ENCODE data around the gene FBXL15. TPM values are rescaled to one million over a fixed set of nuclear protein-coding genes. Genes with fewer than 3 reads are reported as not detected.

FBXL15 gene
- total and polyA plus RNA-seq, 2 donors (not counting 3 experiments of a cell fraction or from before 2014, with no cell fraction given), result 9.9 to 15.3 TPM

DNA sequence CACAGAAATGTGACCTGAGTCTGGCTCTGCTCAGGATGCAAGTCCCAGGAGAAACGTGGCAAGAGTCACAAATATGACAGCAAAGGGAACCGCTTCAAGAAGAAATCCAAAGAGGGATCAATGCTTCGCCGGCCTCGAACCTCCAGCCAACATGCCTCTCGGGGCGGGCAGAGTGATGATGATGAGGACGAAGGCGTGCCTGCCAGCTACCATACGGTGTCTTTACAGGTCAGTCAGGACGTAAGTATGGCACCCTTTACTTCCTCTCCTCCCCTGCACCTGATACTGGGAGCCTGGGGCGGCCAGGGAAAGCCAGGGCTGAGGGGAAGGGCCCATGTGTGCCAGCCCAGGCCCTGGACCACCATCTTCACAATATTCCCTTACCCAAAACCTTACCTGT, 43.7 kb upstream of the FBXL15 start:
- H3K79me2 ChIP-seq (ENCODE audit: control insufficient read depth, insufficient read depth, low read length), result no peaks in the 10 kb centered on the region
- intact Hi-C loops (cut with micrococcal nuclease), result no loop called here
- TF ChIP-seq EZH2 (IDR thresholded peaks at IDR 0.05; ENCODE audit: borderline replicate concordance, low read depth, low read length, severe bottlenecking), result no peak
- TF ChIP-seq JUN (IDR thresholded peaks at IDR 0.05; ENCODE audit: borderline replicate concordance, insufficient read depth, insufficient read length, low read depth), result no peak
- TF ChIP-seq FOS (IDR thresholded peaks at IDR 0.05; ENCODE audit: borderline replicate concordance, insufficient read depth, low read length), result no peak
- ChIA-PET POLR2A (no interaction called here), CTCF (no interaction called here)
- no peaks in the 10 kb centered on the region for H3K27me3 ChIP-seq (ENCODE audit: control insufficient read depth in 2 of 2, insufficient read depth in 2 of 2, low read length in 2 of 2)
- FAIRE-seq (no peak), DNase-seq (ENCODE audit: low read depth, low spot score) (no peak)
- no peak overlapping the region for H3K9ac ChIP-seq (replicated peaks; ENCODE audit: extremely low read depth, insufficient read depth, low read length)
- no peak overlapping the region for H3K4me2 ChIP-seq (ENCODE audit: insufficient read depth, low read length)
- peaks cover 11 to 39% of the 10 kb centered on the region in 2 experiments for H3K36me3 ChIP-seq (ENCODE audit: control insufficient read depth in 2 of 2, extremely low read depth in 1 of 2, insufficient read depth in 2 of 2, low read length in 2 of 2)
- H3K27ac ChIP-seq (ENCODE audit: insufficient read depth, low read depth, low read length), result no peak overlapping the region
- no peaks in the 10 kb centered on the region for H4K20me1 ChIP-seq (replicated peaks; ENCODE audit: control insufficient read depth, extremely low read depth, insufficient read depth, low read length)
- H3K4me1 ChIP-seq (ENCODE audit: control insufficient read depth, extremely low read depth, insufficient read depth, low read length), result no peaks in the 10 kb centered on the region
- no peak overlapping the region for H3K4me3 ChIP-seq (replicated peaks in 1 of 3; ENCODE audit: insufficient read depth in 1 of 3, low read depth in 1 of 3, low read length in 3 of 3)
- no peaks in the 10 kb centered on the region for H3K9me3 ChIP-seq (replicated peaks; ENCODE audit: control insufficient read depth, insufficient read depth, low read length)
- no TSS peak for BruUV-seq (replicated peaks)
- no peaks in the 10 kb centered on the region for H3K9me1 ChIP-seq (replicated peaks; ENCODE audit: control insufficient read depth, extremely low read depth, insufficient read depth, low read length)
- no peak overlapping the region for H2AFZ ChIP-seq (ENCODE audit: low read depth, low read length)
- dilution Hi-C loops (cut with MboI; ENCODE audit: extremely low pct_ligation_motif_present, low sequenced_read_pairs), result no loop called here

DNA sequence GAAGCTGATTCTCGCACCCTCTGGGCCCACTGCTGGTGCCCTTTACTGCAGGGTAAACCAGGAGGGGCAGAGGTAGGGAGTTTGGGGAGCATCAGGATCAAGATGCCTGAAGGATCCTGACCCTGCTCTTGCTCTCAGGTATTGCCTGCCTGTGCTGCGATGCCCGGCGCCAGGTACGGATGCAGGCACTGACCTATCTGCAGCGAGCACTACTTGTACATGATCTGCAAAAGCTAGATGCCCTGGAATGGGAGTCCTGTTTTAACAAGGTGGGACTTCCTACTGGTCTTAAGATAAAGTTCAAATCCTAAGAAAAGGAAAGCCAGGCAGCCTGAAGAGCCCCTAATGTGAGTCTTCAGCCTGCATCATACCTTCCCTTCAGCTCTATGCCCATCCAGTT, 41.3 kb upstream of the FBXL15 start:
- no peak for FAIRE-seq
- H3K4me2 ChIP-seq (ENCODE audit: insufficient read depth, low read length), result no peak overlapping the region
- DNase-seq (ENCODE audit: low read depth, low spot score), result no peak
- TF ChIP-seq, protein P1, sequence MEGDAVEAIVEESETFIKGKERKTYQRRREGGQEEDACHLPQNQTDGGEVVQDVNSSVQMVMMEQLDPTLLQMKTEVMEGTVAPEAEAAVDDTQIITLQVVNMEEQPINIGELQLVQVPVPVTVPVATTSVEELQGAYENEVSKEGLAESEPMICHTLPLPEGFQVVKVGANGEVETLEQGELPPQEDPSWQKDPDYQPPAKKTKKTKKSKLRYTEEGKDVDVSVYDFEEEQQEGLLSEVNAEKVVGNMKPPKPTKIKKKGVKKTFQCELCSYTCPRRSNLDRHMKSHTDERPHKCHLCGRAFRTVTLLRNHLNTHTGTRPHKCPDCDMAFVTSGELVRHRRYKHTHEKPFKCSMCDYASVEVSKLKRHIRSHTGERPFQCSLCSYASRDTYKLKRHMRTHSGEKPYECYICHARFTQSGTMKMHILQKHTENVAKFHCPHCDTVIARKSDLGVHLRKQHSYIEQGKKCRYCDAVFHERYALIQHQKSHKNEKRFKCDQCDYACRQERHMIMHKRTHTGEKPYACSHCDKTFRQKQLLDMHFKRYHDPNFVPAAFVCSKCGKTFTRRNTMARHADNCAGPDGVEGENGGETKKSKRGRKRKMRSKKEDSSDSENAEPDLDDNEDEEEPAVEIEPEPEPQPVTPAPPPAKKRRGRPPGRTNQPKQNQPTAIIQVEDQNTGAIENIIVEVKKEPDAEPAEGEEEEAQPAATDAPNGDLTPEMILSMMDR (IDR thresholded peaks at IDR 0.05; ENCODE audit: extremely low read depth in 1 of 2, insufficient read depth in 1 of 2, low read depth in 1 of 2, low read length in 2 of 2), result no peak
- TF ChIP-seq MYC (IDR thresholded peaks at IDR 0.05; ENCODE audit: low read depth, low read length) (no peak), POLR2A (IDR thresholded peaks at IDR 0.05; ENCODE audit: low read depth, low read length) (no peak), POLR2AphosphoS5 (IDR thresholded peaks at IDR 0.05; ENCODE audit: insufficient read depth, low read depth, low read length) (no peak), FOS (IDR thresholded peaks at IDR 0.05; ENCODE audit: borderline replicate concordance, insufficient read depth, low read length) (no peak), GATA2 (IDR thresholded peaks at IDR 0.05; ENCODE audit: insufficient read depth, insufficient read length, low read depth, low read length) (no peak), MAX (IDR thresholded peaks at IDR 0.05; ENCODE audit: insufficient read depth, insufficient read length) (no peak), JUN (IDR thresholded peaks at IDR 0.05; ENCODE audit: borderline replicate concordance, insufficient read depth, insufficient read length, low read depth) (no peak), EZH2 (IDR thresholded peaks at IDR 0.05; ENCODE audit: borderline replicate concordance, low read depth, low read length, severe bottlenecking) (no peak)
- ChIA-PET POLR2A (no interaction called here), CTCF (interaction anchor here (2.6 kb wide), 1 partner anchor 149 kb away, joined by 12 read pairs; no protein-coding TSS in a partner anchor)
- H3K36me3 ChIP-seq (ENCODE audit: control insufficient read depth in 2 of 2, extremely low read depth in 1 of 2, insufficient read depth in 2 of 2, low read length in 2 of 2), result peaks cover 14 to 44% of the 10 kb centered on the region in 2 experiments
- no peaks in the 10 kb centered on the region for H3K27me3 ChIP-seq (ENCODE audit: control insufficient read depth in 2 of 2, insufficient read depth in 2 of 2, low read length in 2 of 2)
- no peaks in the 10 kb centered on the region for H3K4me1 ChIP-seq (ENCODE audit: control insufficient read depth, extremely low read depth, insufficient read depth, low read length)
- H3K9ac ChIP-seq (replicated peaks; ENCODE audit: extremely low read depth, insufficient read depth, low read length), result no peak overlapping the region
- H3K9me3 ChIP-seq (replicated peaks; ENCODE audit: control insufficient read depth, insufficient read depth, low read length), result no peaks in the 10 kb centered on the region
- H3K4me3 ChIP-seq (replicated peaks in 1 of 3; ENCODE audit: insufficient read depth in 1 of 3, low read depth in 1 of 3, low read length in 3 of 3), result no peak overlapping the region
- intact Hi-C loops (cut with micrococcal nuclease), result no loop called here
- dilution Hi-C loops (cut with MboI; ENCODE audit: extremely low pct_ligation_motif_present, low sequenced_read_pairs), result no loop called here
- H3K79me2 ChIP-seq (ENCODE audit: control insufficient read depth, insufficient read depth, low read length), result no peaks in the 10 kb centered on the region
- H3K9me1 ChIP-seq (replicated peaks; ENCODE audit: control insufficient read depth, extremely low read depth, insufficient read depth, low read length), result no peaks in the 10 kb centered on the region
- no TSS peak for BruUV-seq (replicated peaks)
- no peak overlapping the region for H3K27ac ChIP-seq (ENCODE audit: insufficient read depth, low read depth, low read length)
- H2AFZ ChIP-seq (ENCODE audit: low read depth, low read length), result no peak overlapping the region
- no peaks in the 10 kb centered on the region for H4K20me1 ChIP-seq (replicated peaks; ENCODE audit: control insufficient read depth, extremely low read depth, insufficient read depth, low read length)
